ENCODE results near the gene CYB5A.

CYB5A gene

DNA sequence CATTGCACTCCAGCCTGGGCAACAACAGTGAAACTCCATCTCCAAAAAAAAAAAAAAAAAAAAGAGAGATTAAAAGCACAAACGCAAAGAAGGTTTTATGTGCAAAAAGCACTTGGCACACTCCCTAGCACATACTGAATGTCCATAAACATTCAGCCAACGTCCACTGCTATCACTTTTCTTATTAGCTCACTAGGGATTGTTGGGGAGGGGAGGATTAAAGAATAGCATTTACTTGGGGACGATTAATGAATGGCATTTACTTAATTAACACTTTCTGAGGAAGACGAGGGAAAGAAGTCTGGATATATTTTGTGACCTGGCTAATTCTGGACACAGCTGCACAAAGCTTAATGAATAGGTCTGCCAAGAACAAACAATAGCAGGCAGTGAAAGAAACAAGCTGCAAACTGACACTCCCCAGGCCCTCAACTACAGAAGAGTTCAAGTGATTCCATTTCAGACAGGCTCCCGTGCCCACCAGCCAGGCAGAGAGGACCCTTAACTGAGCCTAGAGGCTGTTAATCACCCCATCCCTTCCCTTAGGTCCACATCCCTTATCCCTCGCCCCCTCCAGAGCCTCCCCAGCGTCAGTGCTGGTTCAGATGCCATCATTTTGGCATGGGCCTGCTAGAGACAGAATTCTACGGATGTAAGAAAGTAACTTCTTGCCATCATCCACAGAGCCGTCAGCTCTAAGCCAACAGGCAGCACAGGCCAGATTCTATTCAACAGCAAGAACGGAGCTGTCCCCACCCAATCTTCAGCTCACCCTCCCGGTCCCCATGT, 7.4 kb downstream of the CYB5A start:
- Histone ChIP-seq H3K4me3 (ENCODE audit: low read length) (no peak overlapping the region), H3K27me3 (ENCODE audit: insufficient read depth, low read length) (no peaks in the 10 kb centered on the region), H3K4me1 (ENCODE audit: insufficient read depth, low read length) (peaks cover 56% of the 10 kb centered on the region), H3K9ac (ENCODE audit: low read depth, low read length) (no peak overlapping the region), H3K36me3 (ENCODE audit: insufficient read depth, low read depth, low read length) (no peaks in the 10 kb centered on the region), H3K27ac (ENCODE audit: low read length) (no peak overlapping the region), H3K9me3 (ENCODE audit: insufficient read depth, low read depth, low read length) (no peaks in the 10 kb centered on the region)

DNA sequence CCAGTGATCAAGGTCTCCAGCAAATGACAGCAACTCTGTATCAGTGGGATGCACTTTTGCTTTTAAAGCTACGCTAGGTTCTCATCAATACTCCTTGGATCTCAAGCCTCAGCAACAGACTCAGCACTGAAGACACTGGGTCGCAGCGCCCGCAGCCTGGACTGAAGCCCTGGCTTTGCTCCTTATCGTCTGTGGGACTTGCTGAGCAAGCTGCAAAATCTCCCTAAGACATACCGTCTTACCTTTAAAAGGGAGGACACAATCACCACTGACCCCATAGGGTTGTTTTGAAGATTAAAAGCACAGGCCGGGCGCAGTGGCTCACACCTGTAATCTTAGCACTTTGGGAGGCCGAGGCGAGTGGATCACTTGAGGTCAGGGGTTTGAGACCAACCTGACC, 8.1 kb downstream of the CYB5A start:
- Histone ChIP-seq H3K36me3 (ENCODE audit: insufficient read depth, low read depth, low read length) (no peaks in the 10 kb centered on the region), H3K4me1 (ENCODE audit: insufficient read depth, low read length) (peaks cover 50% of the 10 kb centered on the region), H3K4me3 (ENCODE audit: low read length) (peak overlapping the region; percentile 54; the same call in 1 of the 2 replicates), H3K9me3 (ENCODE audit: insufficient read depth, low read depth, low read length) (no peaks in the 10 kb centered on the region), H3K27ac (ENCODE audit: low read length) (peak overlapping the region; percentile 68), H3K27me3 (ENCODE audit: insufficient read depth, low read length) (no peaks in the 10 kb centered on the region), H3K9ac (ENCODE audit: low read depth, low read length) (peak overlapping the region; percentile 62; the same call in 1 of the 2 replicates)

DNA sequence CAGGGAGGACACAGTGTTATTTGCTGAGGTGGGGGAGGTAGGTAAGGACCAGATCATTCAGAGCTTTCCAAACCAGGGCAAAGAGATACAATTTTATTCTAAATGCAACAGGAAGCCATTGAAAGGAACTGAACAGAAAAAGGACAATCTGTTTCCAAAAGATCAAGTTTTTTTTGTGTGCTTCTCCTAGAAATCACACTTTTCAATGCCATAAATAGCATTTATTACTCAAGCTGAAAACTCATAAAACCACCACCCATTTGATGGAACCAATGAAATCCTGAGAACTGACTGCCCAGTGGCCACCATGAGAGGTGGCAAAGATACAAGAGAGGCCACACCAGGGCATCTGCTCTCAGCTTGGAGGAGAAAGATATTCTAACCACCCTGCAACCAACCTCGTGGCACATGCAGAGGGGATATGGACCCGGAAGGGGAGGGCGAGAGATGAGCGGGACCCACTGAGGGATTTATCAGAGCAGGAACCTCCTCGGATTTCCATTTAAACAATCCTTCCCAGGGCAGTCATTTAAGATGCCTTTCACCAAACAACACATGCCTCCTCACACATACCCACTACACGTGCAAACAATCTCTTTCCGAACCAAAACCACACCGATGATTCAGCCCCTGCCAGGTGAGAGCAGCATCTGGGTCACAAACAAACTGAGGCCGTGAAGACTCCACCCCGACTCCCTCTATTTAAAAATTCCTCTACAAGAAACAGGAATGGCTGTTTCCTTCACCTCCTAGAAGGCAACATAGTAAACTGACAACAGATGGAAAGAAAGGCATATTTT, 8.8 kb downstream of the CYB5A start:
- Histone ChIP-seq H3K9ac (ENCODE audit: low read depth, low read length) (peak overlapping the region; percentile 62; the same call in 1 of the 2 replicates), H3K27ac (ENCODE audit: low read length) (peak overlapping the region; percentile 68), H3K4me1 (ENCODE audit: insufficient read depth, low read length) (peaks cover 44% of the 10 kb centered on the region), H3K4me3 (ENCODE audit: low read length) (peak overlapping the region; percentile 54), H3K9me3 (ENCODE audit: insufficient read depth, low read depth, low read length) (no peaks in the 10 kb centered on the region), H3K27me3 (ENCODE audit: insufficient read depth, low read length) (no peaks in the 10 kb centered on the region), H3K36me3 (ENCODE audit: insufficient read depth, low read depth, low read length) (peaks cover 1% of the 10 kb centered on the region; the same call in 1 of the 2 replicates)

DNA sequence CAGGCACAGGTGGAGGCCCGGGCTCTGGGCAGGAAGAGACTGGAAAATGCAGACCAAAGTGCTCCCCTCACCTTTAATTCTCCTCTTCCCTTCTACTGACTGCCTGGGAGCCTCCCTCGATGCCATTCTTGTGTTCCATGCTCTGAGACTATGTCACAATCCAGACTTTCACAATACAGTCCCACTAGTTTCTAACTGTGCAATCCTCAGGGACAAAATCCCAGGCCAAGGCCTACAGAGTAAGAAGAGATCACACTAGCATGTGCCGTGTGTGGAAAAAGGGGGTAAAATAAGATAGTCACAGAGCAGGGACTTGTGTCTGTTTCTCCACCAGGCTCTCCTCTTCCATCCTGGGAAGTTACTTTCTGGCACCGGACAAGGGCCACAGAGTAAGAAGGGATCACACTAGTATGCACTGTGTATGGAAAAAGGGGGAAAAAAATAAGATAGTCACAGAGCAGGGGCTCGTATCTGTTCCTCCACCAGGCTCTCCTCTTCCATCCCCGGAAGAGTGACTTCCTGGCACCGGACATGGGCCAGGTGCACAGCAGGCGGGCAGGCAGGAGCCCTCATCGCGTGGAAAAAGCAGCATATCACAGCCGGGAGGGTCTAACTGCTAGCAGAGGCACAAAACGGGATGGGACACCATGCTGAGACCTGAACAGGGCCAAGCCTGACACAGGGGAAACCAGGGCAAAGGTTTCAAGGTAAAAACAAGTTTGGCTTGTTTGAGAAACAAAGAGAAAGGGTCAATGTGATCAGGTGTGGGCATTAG, 9.6 kb downstream of the CYB5A start:
- Histone ChIP-seq H3K27ac (ENCODE audit: low read length) (peak overlapping the region; percentile 62), H3K9ac (ENCODE audit: low read depth, low read length) (peak overlapping the region; percentile 62; the same call in 1 of the 2 replicates), H3K36me3 (ENCODE audit: insufficient read depth, low read depth, low read length) (peaks cover 4% of the 10 kb centered on the region), H3K27me3 (ENCODE audit: insufficient read depth, low read length) (no peaks in the 10 kb centered on the region), H3K9me3 (ENCODE audit: insufficient read depth, low read depth, low read length) (no peaks in the 10 kb centered on the region), H3K4me1 (ENCODE audit: insufficient read depth, low read length) (peaks cover 41% of the 10 kb centered on the region), H3K4me3 (ENCODE audit: low read length) (peak overlapping the region; percentile 54; the same call in 1 of the 2 replicates)

DNA sequence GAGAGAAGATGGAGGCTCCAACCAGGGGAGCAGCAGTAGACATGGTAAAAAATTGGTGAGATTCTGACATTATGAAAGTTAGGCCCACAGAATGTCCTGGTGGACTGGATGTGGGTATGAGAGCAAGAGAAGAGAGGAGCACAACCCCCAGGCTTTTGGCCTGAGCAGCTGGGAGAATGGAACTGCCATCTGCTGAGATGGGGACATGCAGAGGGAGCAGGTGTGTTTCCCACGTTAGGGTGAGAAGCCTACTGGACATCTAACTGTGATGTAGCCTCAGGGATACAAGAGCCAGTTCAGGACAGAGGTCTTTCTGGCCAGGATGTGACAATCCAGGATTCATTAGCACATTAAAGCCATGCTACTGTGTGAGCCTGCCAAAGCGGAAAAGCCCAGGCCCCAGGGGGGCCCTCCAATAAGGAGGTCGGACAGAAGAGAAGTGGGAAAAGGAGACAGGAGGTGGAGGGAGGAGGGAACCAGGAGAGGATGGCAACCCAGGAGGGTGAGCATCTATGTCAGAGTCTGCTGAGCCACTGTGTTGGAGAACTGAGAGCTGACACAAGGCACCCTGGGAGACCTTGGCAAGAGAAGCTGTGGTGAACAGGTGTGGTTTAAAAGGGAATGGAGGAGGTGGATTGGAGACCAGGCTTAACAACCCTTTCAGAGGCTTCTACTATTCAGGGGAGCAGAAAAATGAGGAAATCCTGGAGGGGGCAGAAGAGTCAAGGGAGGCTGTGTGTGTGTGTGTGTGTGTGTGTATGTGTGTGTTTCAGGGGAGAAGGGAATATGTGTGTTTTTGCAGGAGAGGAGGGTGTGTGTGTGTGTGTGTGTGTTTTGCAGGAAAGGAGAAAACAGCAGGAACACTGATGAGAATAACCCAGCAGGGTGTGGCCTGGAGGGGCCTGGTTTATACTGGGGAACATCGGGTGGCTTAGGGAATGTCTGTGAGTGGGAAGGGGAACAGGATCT, 10.5 kb downstream of the CYB5A start:
- Histone ChIP-seq H3K4me3 (ENCODE audit: low read length) (peak overlapping the region; percentile 54), H3K27ac (ENCODE audit: low read length) (peak overlapping the region; percentile 62), H3K36me3 (ENCODE audit: insufficient read depth, low read depth, low read length) (peaks cover 7% of the 10 kb centered on the region), H3K9me3 (ENCODE audit: insufficient read depth, low read depth, low read length) (no peaks in the 10 kb centered on the region), H3K9ac (ENCODE audit: low read depth, low read length) (peak overlapping the region; percentile 62; the same call in 1 of the 2 replicates), H3K27me3 (ENCODE audit: insufficient read depth, low read length) (no peaks in the 10 kb centered on the region), H3K4me1 (ENCODE audit: insufficient read depth, low read length) (peaks cover 41% of the 10 kb centered on the region)

DNA sequence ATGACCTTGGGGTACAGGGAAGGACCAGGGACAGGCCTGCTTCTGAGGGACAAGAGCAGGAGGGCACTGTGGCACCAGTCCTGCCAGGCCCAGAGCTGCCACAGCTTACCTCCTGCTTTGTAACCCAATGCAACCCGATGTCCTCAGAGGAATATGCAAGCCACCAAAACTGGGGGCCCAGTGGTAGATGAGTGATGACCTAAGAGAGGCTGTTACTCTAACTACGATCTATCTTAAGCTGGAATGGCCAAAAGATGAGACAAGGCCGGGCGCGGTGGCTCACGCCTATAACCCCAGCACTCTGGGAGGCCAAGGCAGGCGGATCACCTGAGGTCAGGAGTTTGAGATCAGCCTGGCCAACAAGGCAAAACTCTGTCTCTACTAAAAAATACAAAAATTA, 12.8 kb downstream of the CYB5A start:
- H3K27ac ChIP-seq (ENCODE audit: low read length) = no peak overlapping the region
- no peaks in the 10 kb centered on the region for H3K27me3 ChIP-seq (ENCODE audit: insufficient read depth, low read length)
- no peaks in the 10 kb centered on the region for H3K9me3 ChIP-seq (ENCODE audit: insufficient read depth, low read depth, low read length)
- peaks cover 35% of the 10 kb centered on the region for H3K4me1 ChIP-seq (ENCODE audit: insufficient read depth, low read length)
- H3K4me3 ChIP-seq (ENCODE audit: low read length) = no peak overlapping the region
- H3K9ac ChIP-seq (ENCODE audit: low read depth, low read length) = no peak overlapping the region
- peaks cover 11% of the 10 kb centered on the region for H3K36me3 ChIP-seq (ENCODE audit: insufficient read depth, low read depth, low read length)

DNA sequence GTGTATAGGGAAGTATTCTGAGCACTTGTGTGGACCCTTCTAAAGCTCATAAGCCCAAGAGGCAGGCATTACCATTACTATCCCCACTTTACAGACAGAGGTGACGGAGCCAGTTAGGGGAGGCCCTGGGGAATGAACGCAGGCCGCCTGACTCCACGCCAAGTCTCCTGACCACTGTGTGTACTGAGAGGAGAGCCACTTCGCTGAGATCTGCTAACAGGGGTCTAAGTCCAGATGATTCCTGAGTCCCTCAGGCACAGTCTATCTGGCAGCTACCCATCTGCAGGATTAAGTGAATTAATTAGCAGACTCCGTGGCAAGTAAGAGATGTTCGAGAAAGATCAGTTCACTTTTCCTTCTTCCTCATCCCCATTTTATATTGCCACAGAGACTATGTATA, 13.7 kb downstream of the CYB5A start:
- Histone ChIP-seq H3K9me3 (ENCODE audit: insufficient read depth, low read depth, low read length) (no peaks in the 10 kb centered on the region), H3K4me1 (ENCODE audit: insufficient read depth, low read length) (peaks cover 34% of the 10 kb centered on the region), H3K4me3 (ENCODE audit: low read length) (no peak overlapping the region), H3K27ac (ENCODE audit: low read length) (no peak overlapping the region), H3K36me3 (ENCODE audit: insufficient read depth, low read depth, low read length) (peaks cover 11% of the 10 kb centered on the region), H3K27me3 (ENCODE audit: insufficient read depth, low read length) (no peaks in the 10 kb centered on the region), H3K9ac (ENCODE audit: low read depth, low read length) (no peak overlapping the region)

DNA sequence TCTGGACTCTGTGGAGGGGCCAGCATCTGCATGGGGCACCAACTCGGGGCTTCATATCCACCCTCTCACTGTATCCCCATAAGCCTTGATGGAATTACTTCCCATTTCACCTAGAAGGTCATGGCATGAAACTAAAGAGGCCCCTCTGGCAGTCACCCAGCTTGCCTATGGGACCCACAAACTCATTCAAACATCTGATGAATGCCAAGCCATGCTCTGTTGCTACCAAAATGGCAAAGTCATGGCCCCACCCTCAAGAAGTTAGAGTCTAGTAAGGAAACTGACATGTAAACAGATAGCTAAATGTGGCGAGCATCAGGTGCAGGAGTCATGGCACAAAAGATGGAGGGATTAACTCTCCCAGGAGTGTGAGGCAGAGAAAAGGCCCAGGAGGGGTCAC, 14.5 kb downstream of the CYB5A start:
- Histone ChIP-seq H3K4me1 (ENCODE audit: insufficient read depth, low read length) (peaks cover 26% of the 10 kb centered on the region), H3K27me3 (ENCODE audit: insufficient read depth, low read length) (no peaks in the 10 kb centered on the region), H3K27ac (ENCODE audit: low read length) (no peak overlapping the region), H3K9me3 (ENCODE audit: insufficient read depth, low read depth, low read length) (no peaks in the 10 kb centered on the region), H3K4me3 (ENCODE audit: low read length) (no peak overlapping the region), H3K9ac (ENCODE audit: low read depth, low read length) (no peak overlapping the region), H3K36me3 (ENCODE audit: insufficient read depth, low read depth, low read length) (peaks cover 11% of the 10 kb centered on the region)

DNA sequence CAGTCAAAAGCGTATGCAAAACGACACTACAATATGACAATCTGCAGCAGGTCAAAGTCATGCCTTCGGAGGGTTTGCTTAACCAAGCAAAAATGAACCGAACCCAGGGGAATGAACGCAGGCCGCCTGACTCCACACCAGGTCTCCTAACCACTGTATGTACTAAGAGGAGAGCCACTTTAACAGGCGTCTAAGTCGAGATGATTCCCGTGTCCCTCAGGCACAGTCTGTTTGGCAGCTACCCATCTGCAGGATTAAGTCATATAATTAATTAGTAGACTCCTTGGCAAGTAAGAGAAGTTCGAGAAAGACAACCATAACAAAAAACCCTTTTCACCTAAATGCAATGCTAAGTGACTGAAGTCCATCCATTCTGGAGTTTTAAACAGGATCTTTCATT, 15.2 kb downstream of the CYB5A start:
- H3K4me3 ChIP-seq (ENCODE audit: low read length) = no peak overlapping the region
- no peak overlapping the region for H3K27ac ChIP-seq (ENCODE audit: low read length)
- peaks cover 19% of the 10 kb centered on the region; the same call in 1 of the 2 replicates for H3K4me1 ChIP-seq (ENCODE audit: insufficient read depth, low read length)
- no peaks in the 10 kb centered on the region for H3K9me3 ChIP-seq (ENCODE audit: insufficient read depth, low read depth, low read length)
- no peak overlapping the region for H3K9ac ChIP-seq (ENCODE audit: low read depth, low read length)
- no peaks in the 10 kb centered on the region for H3K27me3 ChIP-seq (ENCODE audit: insufficient read depth, low read length)
- H3K36me3 ChIP-seq (ENCODE audit: insufficient read depth, low read depth, low read length) = peaks cover 11% of the 10 kb centered on the region

DNA sequence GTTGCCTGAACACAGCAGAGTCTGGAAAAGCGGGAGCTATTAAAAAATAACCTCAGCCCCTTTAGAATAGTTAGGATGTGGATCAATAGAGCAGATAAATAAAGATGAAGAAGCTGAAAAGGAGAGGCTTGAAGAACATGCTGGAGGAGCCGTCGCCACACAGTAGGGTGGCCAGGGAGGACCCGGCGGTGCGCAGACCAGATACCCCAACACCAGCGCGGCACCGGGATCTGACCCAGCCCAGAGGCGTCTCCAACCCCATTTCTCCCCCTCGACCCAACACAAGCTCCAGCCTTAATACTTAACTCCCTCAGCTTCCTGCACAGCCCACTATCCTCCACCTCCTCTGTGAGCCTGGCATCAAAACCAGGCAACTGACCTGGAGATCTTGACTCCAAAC, 16.0 kb downstream of the CYB5A start:
- Histone ChIP-seq H3K9me3 (ENCODE audit: insufficient read depth, low read depth, low read length) (no peaks in the 10 kb centered on the region), H3K27me3 (ENCODE audit: insufficient read depth, low read length) (no peaks in the 10 kb centered on the region), H3K36me3 (ENCODE audit: insufficient read depth, low read depth, low read length) (peaks cover 11% of the 10 kb centered on the region), H3K9ac (ENCODE audit: low read depth, low read length) (no peak overlapping the region), H3K27ac (ENCODE audit: low read length) (no peak overlapping the region), H3K4me3 (ENCODE audit: low read length) (no peak overlapping the region), H3K4me1 (ENCODE audit: insufficient read depth, low read length) (peaks cover 11% of the 10 kb centered on the region; the same call in 1 of the 2 replicates)

Measured in iPS-20b (cell line).